H1 (cell line): ENCODE data around the gene CUZD1. TPM values are rescaled to one million over a fixed set of nuclear protein-coding genes. Genes with fewer than 3 reads are reported as not detected.

Source experiments
- CTCF ChIA-PET: fragments of 300-600 bp; sonication (Branson Sonifier 250); formaldehyde crosslinking; loops from one replicate; lab custom pipeline; 2021; ENCODE audit not compliant: partially characterized antibody; lab: Charles Lee
- POLR2A ChIA-PET: fragments of 300-600 bp; sonication (Branson Sonifier 250); formaldehyde crosslinking; loops from one replicate; lab custom pipeline; 2021; ENCODE audit warnings: inconsistent platforms; ENCODE audit not compliant: partially characterized antibody; lab: Charles Lee
- DNase-seq, 2 experiments: peaks; one replicate each; pipeline versions ENCODE4 v3.0.0 to v3.0.0-alpha.2; 2010 to 2022; ENCODE audit warnings: low spot score in 2 of 2, low read depth in 1 of 2, mixed read lengths in 1 of 2
- FAIRE-seq: peaks from 2 replicates; lab custom pipeline; 2011; peaks lifted over from hg19 to GRCh38; lab: Jason Lieb, UNC
- H2AFZ ChIP-seq: 2 replicates; pipeline ENCODE4 v1.8.1; 2012; ENCODE audit warnings: low read length, inconsistent platforms
- H2AK5ac ChIP-seq: 2 replicates; pipeline ENCODE4 v1.6.1; 2013; ENCODE audit warnings: low read depth, low read length
- H2BK120ac ChIP-seq: replicated peaks from 2 replicates; pipeline ENCODE3; 2013; ENCODE audit warnings: low read depth, low read length, inconsistent platforms
- H2BK12ac ChIP-seq: 2 replicates; pipeline ENCODE4 v1.6.1; 2013; ENCODE audit warnings: low read depth, low read length
- H2BK15ac ChIP-seq: 2 replicates; pipeline ENCODE4 v1.6.1; 2013; ENCODE audit warnings: low read length
- H2BK20ac ChIP-seq: 2 replicates; pipeline ENCODE4 v1.6.1; 2013; ENCODE audit warnings: low read length
- H2BK5ac ChIP-seq: 2 replicates; pipeline ENCODE4 v1.6.1; 2013; ENCODE audit warnings: low read depth, low read length
- H3K14ac ChIP-seq: 2 replicates; pipeline ENCODE4 v1.6.1; 2013; ENCODE audit warnings: inconsistent platforms; ENCODE audit not compliant: insufficient read length
- H3K18ac ChIP-seq: 2 replicates; pipeline ENCODE4 v1.6.1; 2013; ENCODE audit warnings: low read length; ENCODE audit errors: extremely low read depth
- H3K23ac ChIP-seq: 2 replicates; pipeline ENCODE4 v1.6.1; 2013; ENCODE audit warnings: inconsistent platforms; ENCODE audit not compliant: insufficient read length
- H3K23me2 ChIP-seq: 2 replicates; pipeline ENCODE4 v1.6.1; 2013; ENCODE audit warnings: low read depth, low read length
- H3K27ac ChIP-seq: 2 replicates; pipeline ENCODE4 v1.6.1; 2011; ENCODE audit warnings: low read depth, low read length, inconsistent platforms
- H3K27me3 ChIP-seq, 4 experiments: replicated peaks in 1 of 4; 1 replicate in 1 of 4; 2 replicates in 3 of 4; pipeline versions ENCODE4 v1.6.1 to v1.8.1; 2011 to 2013; ENCODE audit warnings: low read length in 3 of 4, mild to moderate bottlenecking in 3 of 4, inconsistent platforms in 2 of 4, mixed read lengths in 2 of 4, moderate library complexity in 1 of 4; ENCODE audit not compliant: control insufficient read depth in 3 of 4, insufficient read depth in 3 of 4; ENCODE audit errors: extremely low read depth in 1 of 4
- H3K36me3 ChIP-seq, 4 experiments: 2 replicates each; pipeline versions ENCODE4 v1.6.1 to v1.8.1; 2011 to 2013; ENCODE audit warnings: mild to moderate bottlenecking in 4 of 4, low read length in 3 of 4, moderate library complexity in 2 of 4, control low read depth in 1 of 4, inconsistent platforms in 1 of 4; ENCODE audit not compliant: insufficient read depth in 4 of 4, control insufficient read depth in 2 of 4
- H3K4ac ChIP-seq: replicated peaks from 2 replicates; pipeline ENCODE3; 2013; ENCODE audit warnings: low read length, low read depth, mixed read lengths, inconsistent platforms; ENCODE audit not compliant: insufficient read length
- H3K4me1 ChIP-seq, 4 experiments: replicated peaks in 1 of 4; 1 replicate in 1 of 4; 2 replicates in 3 of 4; pipeline versions ENCODE4 v1.6.1 to v1.8.1; 2011 to 2013; ENCODE audit warnings: low read length in 3 of 4, inconsistent platforms in 2 of 4, mixed read lengths in 1 of 4; ENCODE audit not compliant: insufficient read depth in 4 of 4, control insufficient read depth in 3 of 4
- H3K4me2 ChIP-seq, 2 experiments: 2 replicates each; pipeline versions ENCODE4 v1.6.1 to v1.8.1; 2011 to 2013; ENCODE audit warnings: low read depth in 2 of 2, low read length in 2 of 2, control low read depth in 1 of 2, inconsistent platforms in 1 of 2, mild to moderate bottlenecking in 1 of 2; ENCODE audit not compliant: insufficient read depth in 1 of 2
- H3K4me3 ChIP-seq, 4 experiments: fragments of 200-600, 300-600 bp in 1 of 4; sonication (generic), shearing (Covaris generic), sonication (Bioruptor Twin) in 1 of 4; 2 replicates each; pipeline versions ENCODE4 v1.5.1 to v1.8.1; 2011 to 2016; ENCODE audit warnings: low read length in 4 of 4, low read depth in 3 of 4, control low read depth in 2 of 4, inconsistent platforms in 2 of 4, mild to moderate bottlenecking in 2 of 4, mixed read lengths in 1 of 4, moderate library complexity in 1 of 4; ENCODE audit not compliant: insufficient read depth in 2 of 4; ENCODE audit errors: extremely low read depth in 1 of 4
- H3K56ac ChIP-seq: replicated peaks from 2 replicates; pipeline ENCODE3; 2013; ENCODE audit warnings: low read depth, mild to moderate bottlenecking, mixed read lengths, low read length, inconsistent platforms; ENCODE audit not compliant: insufficient read length
- H3K79me1 ChIP-seq: 2 replicates; pipeline ENCODE4 v1.6.1; 2013; ENCODE audit warnings: low read depth, low read length, control low read depth
- H3K79me2 ChIP-seq, 2 experiments: 2 replicates each; pipeline versions ENCODE4 v1.6.1 to v1.8.1; 2012 to 2013; ENCODE audit warnings: low read length in 2 of 2, mild to moderate bottlenecking in 2 of 2, inconsistent platforms in 1 of 2; ENCODE audit not compliant: insufficient read depth in 2 of 2, control insufficient read depth in 1 of 2
- H3K9ac ChIP-seq, 4 experiments: replicated peaks in 1 of 4; 1 replicate in 1 of 4; 2 replicates in 3 of 4; pipeline versions ENCODE4 v1.6.1 to v1.8.1; 2011 to 2013; ENCODE audit warnings: low read depth in 3 of 4, low read length in 3 of 4, control low read depth in 2 of 4, mild to moderate bottlenecking in 2 of 4, moderate library complexity in 2 of 4, inconsistent platforms in 1 of 4; ENCODE audit errors: extremely low read depth in 1 of 4
- H3K9me3 ChIP-seq, 2 experiments: 2 replicates each; pipeline versions ENCODE4 v1.6.1 to v1.8.1; 2012 to 2013; ENCODE audit warnings: mild to moderate bottlenecking in 2 of 2, moderate library complexity in 2 of 2, control low read depth in 1 of 2, inconsistent platforms in 1 of 2, low read depth in 1 of 2, low read length in 1 of 2, mixed read lengths in 1 of 2; ENCODE audit not compliant: insufficient read depth in 2 of 2
- H4K20me1 ChIP-seq, 2 experiments: replicated peaks in 1 of 2; 2 replicates each; pipeline versions ENCODE3 to v1.8.1; 2011 to 2013; ENCODE audit warnings: inconsistent platforms in 2 of 2, low read length in 2 of 2, mild to moderate bottlenecking in 1 of 2; ENCODE audit not compliant: insufficient read depth in 2 of 2, control insufficient read depth in 1 of 2
- H4K5ac ChIP-seq: 2 replicates; pipeline ENCODE4 v1.6.1; 2013; ENCODE audit warnings: low read length, low read depth, mixed read lengths, inconsistent platforms; ENCODE audit not compliant: insufficient read length
- H4K8ac ChIP-seq: 2 replicates; pipeline ENCODE4 v1.8.0; 2013; ENCODE audit warnings: mild to moderate bottlenecking, moderate library complexity, low read length, inconsistent platforms; ENCODE audit not compliant: insufficient read depth; ENCODE audit errors: extremely low read depth
- H4K91ac ChIP-seq: replicated peaks from 2 replicates; pipeline ENCODE3; 2013; ENCODE audit warnings: low read length, mixed read lengths, inconsistent platforms; ENCODE audit not compliant: insufficient read length
- CHD1 ChIP-seq: IDR thresholded peaks from 2 replicates; pipeline ENCODE4 v1.6.1; 2012; ENCODE audit warnings: low read depth, low read length, improper control_type of control experiment
- CREB1 ChIP-seq: IDR thresholded peaks from 2 replicates; pipeline ENCODE4 v1.6.1; 2012; ENCODE audit warnings: inconsistent platforms
- CTCF ChIP-seq, 3 experiments: IDR thresholded peaks; 1 replicate in 2 of 3; 2 replicates in 1 of 3; pipeline versions ENCODE4 v1.5.1 to v1.6.1; 2011; ENCODE audit warnings: low read length in 3 of 3, mild to moderate bottlenecking in 3 of 3, inconsistent platforms in 2 of 3, low read depth in 1 of 3, moderate library complexity in 1 of 3; ENCODE audit not compliant: insufficient read depth in 1 of 3; ENCODE audit errors: control extremely low read depth in 1 of 3
- EZH2 ChIP-seq: fragments of 200-600 bp; sonication (generic); IDR thresholded peaks from 2 replicates; pipeline ENCODE4 v1.7.1; 2012; ENCODE audit warnings: low read depth, mild to moderate bottlenecking, moderate library complexity, low read length, inconsistent platforms; ENCODE audit not compliant: severe bottlenecking
- KDM5A ChIP-seq: fragments of 200-600 bp; IDR thresholded peaks from 2 replicates; pipeline ENCODE4 v1.7.1; 2012; ENCODE audit warnings: mild to moderate bottlenecking, low read length, inconsistent platforms, mixed read lengths
- POLR2A ChIP-seq, 2 experiments: IDR thresholded peaks; 1 replicate in 1 of 2; 2 replicates in 1 of 2; pipeline ENCODE4 v1.6.1; 2011; ENCODE audit warnings: low read depth in 2 of 2, low read length in 2 of 2, mild to moderate bottlenecking in 2 of 2; ENCODE audit errors: control extremely low read depth in 1 of 2
- RNF2 ChIP-seq: fragments of 200-900, 300-1000 bp; sonication (generic); IDR thresholded peaks from 2 replicates; pipeline ENCODE4 v1.7.1; 2016; ENCODE audit warnings: borderline replicate concordance, low read depth, mild to moderate bottlenecking, antibody characterized with exemption, low read length; ENCODE audit not compliant: poor library complexity, severe bottlenecking; ENCODE audit errors: missing control alignments
- RXRA ChIP-seq: IDR thresholded peaks from 2 replicates; pipeline ENCODE4 v1.6.1; 2011; ENCODE audit warnings: low read depth, mild to moderate bottlenecking, low read length, moderate library complexity; ENCODE audit not compliant: insufficient read depth
- SIX5 ChIP-seq: IDR thresholded peaks from 2 replicates; pipeline ENCODE4 v1.6.1; 2011; ENCODE audit warnings: mild to moderate bottlenecking, low read depth, low read length
- SP2 ChIP-seq: IDR thresholded peaks from 2 replicates; pipeline ENCODE4 v1.6.1; 2012; ENCODE audit warnings: mild to moderate bottlenecking, low read length, inconsistent platforms
- TCF12 ChIP-seq: IDR thresholded peaks from 2 replicates; pipeline ENCODE4 v1.6.1; 2011; ENCODE audit warnings: low read depth, mild to moderate bottlenecking, low read length
- TEAD4 ChIP-seq: IDR thresholded peaks from 2 replicates; pipeline ENCODE4 v1.6.1; 2012; ENCODE audit warnings: low read depth, low read length, inconsistent platforms, mixed read lengths
- WGBS, 2 experiments: shearing (Covaris generic) in 1 of 2; methylation state at CpG; one replicate each; pipeline versions ENCODE4 v1.1.6 to v1.1.7; 2013 to 2015; ENCODE audit warnings: low lambda C conversion rate in 2 of 2, mixed read lengths in 2 of 2, inconsistent platforms in 1 of 2, low coverage in 1 of 2, missing lambda C conversion rate in 1 of 2; ENCODE audit not compliant: insufficient replicate concordance in 2 of 2, insufficient coverage in 1 of 2, insufficient read length in 1 of 2; ENCODE audit errors: extremely low coverage in 1 of 2, missing lambda C conversion rate in 1 of 2; 5-methylcytosine and 5-hydroxymethylcytosine counted together
- polyA plus RNA-seq, 7 experiments: library from polyadenylated mRNA; depleted of rRNA in 3 of 7; stranded (reverse) in 5 of 7; unstranded in 2 of 7; fragments of >200 nt in 5 of 7; fragments of 200-250 nt in 2 of 7; gene quantifications; 1 replicate in 5 of 7; 2 replicates in 1 of 7; 4 replicates in 1 of 7; pipeline versions ENCODE4 v1.2.1 to v1.2.3, GENCODE V29; 2011 to 2013; ENCODE audit warnings: missing spikeins in 2 of 7, mixed read lengths in 2 of 7
- total RNA-seq: library from RNA; stranded (reverse); fragmentation: NEBNext Ultra II Directional; extraction: Animal tissue kit (Norgen Biotek cat#: 25700); gene quantifications from 2 replicates; pipeline ENCODE4 v1.2.1, GENCODE V29; 2021

CUZD1 gene
- total and polyA plus RNA-seq, 2 of the 8 experiments (the other 6 are each of a cell fraction or from before 2014, with no cell fraction given): 11.9 to 30.0 TPM

DNA sequence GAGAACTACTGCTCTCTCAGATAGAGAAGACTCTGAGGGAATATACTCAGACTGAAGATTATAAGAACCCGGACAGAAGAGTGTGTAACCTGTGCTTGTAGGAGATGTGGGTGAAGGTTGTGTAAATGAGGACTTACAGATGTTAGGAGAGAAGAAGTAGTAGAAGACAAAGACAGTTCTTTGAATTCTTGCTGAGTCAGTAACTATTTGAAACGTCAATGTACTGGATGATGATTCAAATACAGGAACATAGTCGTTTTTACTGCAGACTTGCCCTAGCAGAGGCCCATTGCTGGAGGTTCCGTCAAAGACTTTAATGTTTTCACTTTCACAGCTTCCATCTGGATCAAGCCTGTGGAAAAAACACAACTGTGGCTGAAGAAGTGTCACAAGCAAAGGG, 6.8 kb downstream of the CUZD1 start:
- Histone ChIP-seq H3K4me2 (no peak overlapping the region), H3K27ac (no peak overlapping the region), H3K4me1 (no peaks in the 10 kb centered on the region), H4K91ac (no peak overlapping the region), H2AK5ac (no peak overlapping the region), H2BK15ac (no peak overlapping the region), H3K18ac (no peak overlapping the region), H3K4me3 (no peak overlapping the region), H3K23ac (no peak overlapping the region), H3K56ac (no peak overlapping the region), H2BK12ac (no peak overlapping the region), H4K20me1 (no peaks in the 10 kb centered on the region), H3K23me2 (no peaks in the 10 kb centered on the region; the same call in 1 of the 2 replicates), H3K36me3 (peaks cover 0 to 53% (median 23%) of the 10 kb centered on the region in 4 experiments; a peak in 6 of 8 replicates)
- FAIRE-seq (no peak), DNase-seq (no peak)
- POLR2A ChIA-PET: no interaction called here
- 94% methylated on average over 4 of the region's 4 CpGs; no CpG with 5 or more reads in 1 of the 2 experiments for WGBS, 2 experiments
- no peak for TF ChIP-seq EZH2
- TF ChIP-seq TEAD4: no peak
- TF ChIP-seq RXRA: no peak
- TF ChIP-seq RNF2: no peak
- no peak for TF ChIP-seq TCF12
- TF ChIP-seq CHD1: no peak
- no peak for TF ChIP-seq POLR2A (IDR thresholded peaks at IDR 0.05; ENCODE audit: control extremely low read depth in 1 of 2, low read depth in 2 of 2, low read length in 2 of 2)
- no peak for TF ChIP-seq CREB1
- no peak for TF ChIP-seq SIX5
- TF ChIP-seq KDM5A: no peak
- no peak for TF ChIP-seq SP2
- no peak for TF ChIP-seq CTCF (IDR thresholded peaks at IDR 0.05; ENCODE audit: control extremely low read depth in 1 of 3, insufficient read depth in 1 of 3, low read depth in 1 of 3, low read length in 3 of 3)
- TF ChIP-seq, all 59 proteins: peak for 0
- Histone ChIP-seq H4K8ac (no peak overlapping the region), H3K27me3 (no peaks in the 10 kb centered on the region), H4K5ac (no peak overlapping the region), H3K4ac (no peak overlapping the region), H3K14ac (no peak overlapping the region), H3K79me2 (no peaks in the 10 kb centered on the region; a peak in 1 of 4 replicates), H3K79me1 (no peaks in the 10 kb centered on the region), H2AFZ (no peak overlapping the region), H2BK120ac (no peak overlapping the region), H3K9ac (no peak overlapping the region), H2BK5ac (no peak overlapping the region), H2BK20ac (no peak overlapping the region), H3K9me3 (peaks cover 6 to 8% of the 10 kb centered on the region in 2 experiments; a peak in 3 of 4 replicates)
- CTCF ChIA-PET: no interaction called here
